GM06990 (cell line): ENCODE data around the gene CCL8.

Source experiments
- DNase-seq: peaks from one replicate; pipeline ENCODE4 v3.0.0-alpha.2; 2011; ENCODE audit not compliant: insufficient read length; ENCODE audit errors: extremely low read depth
- H3K27me3 ChIP-seq: replicated peaks from 2 replicates; pipeline ENCODE4 v1.6.0; 2011; ENCODE audit warnings: low read length; ENCODE audit not compliant: control insufficient read depth, insufficient read depth
- H3K36me3 ChIP-seq: 2 replicates; pipeline ENCODE4 v1.5.1; 2011; ENCODE audit warnings: low read length; ENCODE audit not compliant: control insufficient read depth, insufficient read depth
- H3K4me3 ChIP-seq: replicated peaks from 2 replicates; pipeline ENCODE4 v1.5.1; 2011; ENCODE audit warnings: low read depth, mild to moderate bottlenecking, control low read depth, low read length
- CTCF ChIP-seq: IDR thresholded peaks from 2 replicates; pipeline ENCODE4 v1.5.1; 2011; ENCODE audit warnings: low read length, control low read depth, mild to moderate bottlenecking, inconsistent platforms; ENCODE audit not compliant: insufficient read depth, poor library complexity, severe bottlenecking

CCL8 gene

GRCh38 chr17:34305061-34305460 lies 14.2 kb upstream of the CCL8 start:
- Histone ChIP-seq H3K4me3 (no peak overlapping the region), H3K36me3 (no peaks in the 10 kb centered on the region), H3K27me3 (no peaks in the 10 kb centered on the region; the same call in 1 of the 2 replicates)
- no peak for TF ChIP-seq CTCF
- DNase-seq, result no peak

DNA sequence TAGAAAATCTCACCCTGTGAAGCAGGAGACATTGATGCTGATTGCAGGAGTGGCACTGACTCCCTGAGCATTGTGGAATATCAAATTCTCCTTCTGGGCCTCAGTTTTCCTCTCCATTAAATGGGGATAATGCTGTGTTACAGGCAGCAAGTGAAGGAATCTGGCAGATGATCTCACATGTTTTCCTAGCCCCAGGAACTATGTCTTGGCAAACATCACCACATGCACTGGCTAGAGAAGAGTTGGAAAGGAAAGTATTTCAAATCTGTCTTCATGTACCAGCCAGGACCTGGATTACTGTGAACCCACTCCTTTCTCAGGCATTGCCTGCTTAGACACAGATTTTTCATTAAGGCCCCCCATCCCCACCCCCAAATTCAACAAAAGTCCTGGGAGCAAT lies 13.6 kb upstream of the CCL8 start:
- no peaks in the 10 kb centered on the region; the same call in 1 of the 2 replicates for H3K27me3 ChIP-seq

DNA sequence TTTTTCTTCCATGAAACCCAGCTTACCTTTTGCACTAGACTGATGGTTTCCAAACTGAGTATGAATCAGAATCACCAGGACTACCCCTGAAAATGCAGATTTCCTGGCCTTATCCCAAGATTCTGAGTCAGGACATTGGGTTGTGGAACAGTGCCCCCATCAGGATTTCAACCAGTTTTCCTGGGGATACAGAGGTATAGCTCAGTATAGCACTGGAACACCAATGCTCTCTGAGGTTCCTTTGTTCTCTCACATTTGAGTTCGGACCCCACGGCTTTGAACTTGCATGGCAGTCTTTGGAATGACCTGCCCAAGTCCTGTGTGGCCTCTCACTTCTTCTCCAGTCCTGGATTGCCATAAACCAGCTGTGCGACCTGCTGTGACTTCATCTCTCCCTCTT lies 12.8 kb upstream of the CCL8 start:
- no peak for DNase-seq
- Histone ChIP-seq H3K4me3 (no peak overlapping the region), H3K36me3 (no peaks in the 10 kb centered on the region), H3K27me3 (no peaks in the 10 kb centered on the region; the same call in 1 of the 2 replicates)
- TF ChIP-seq CTCF, result no peak

More for the DNA sequence above, 13.6 kb upstream of the CCL8 start:
- no peak for DNase-seq
- no peak overlapping the region for H3K4me3 ChIP-seq
- TF ChIP-seq CTCF, result no peak
- no peaks in the 10 kb centered on the region for H3K36me3 ChIP-seq

DNA sequence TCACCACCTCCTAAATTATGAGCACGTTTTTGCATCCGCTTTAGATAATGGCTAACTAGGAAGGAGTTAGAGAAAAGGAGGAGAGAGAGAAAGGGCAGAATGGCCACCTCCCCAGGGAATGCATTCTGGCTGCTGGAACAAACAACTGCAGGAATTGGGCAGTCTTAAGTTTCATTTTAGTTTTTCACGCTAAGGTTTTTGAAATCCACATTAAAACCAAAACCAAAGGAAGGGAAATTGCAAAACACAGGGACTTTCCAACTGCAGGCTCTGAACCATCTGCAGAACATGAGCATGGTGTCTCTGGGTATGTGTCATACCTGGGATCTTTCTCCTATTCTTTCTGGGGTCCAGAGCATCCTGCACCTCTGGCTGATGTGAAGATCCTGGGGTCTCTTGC lies 12.1 kb upstream of the CCL8 start:
- Histone ChIP-seq H3K4me3 (no peak overlapping the region), H3K36me3 (no peaks in the 10 kb centered on the region), H3K27me3 (no peaks in the 10 kb centered on the region; the same call in 1 of the 2 replicates)
- no peak for TF ChIP-seq CTCF
- DNase-seq, result peak; percentile 10

DNA sequence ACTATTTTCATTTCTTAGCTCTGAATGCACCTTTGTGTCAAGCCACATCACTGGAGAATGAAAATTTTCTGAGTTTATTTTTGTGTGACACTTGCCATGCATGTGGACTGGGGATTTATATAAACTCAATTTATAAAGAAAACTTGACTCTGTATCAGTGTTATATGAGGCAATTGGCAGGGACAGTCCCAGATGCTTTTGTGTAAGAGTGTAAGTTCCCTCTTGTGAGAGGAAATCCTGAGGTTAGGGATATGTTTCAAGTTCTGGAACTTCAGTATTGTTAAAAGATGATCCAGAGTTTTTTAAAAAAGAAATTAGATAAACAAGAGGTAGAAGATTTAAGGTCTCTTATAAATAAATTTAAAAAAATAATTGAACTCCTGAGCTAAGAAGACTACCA lies 10.9 kb upstream of the CCL8 start:
- no peaks in the 10 kb centered on the region for H3K36me3 ChIP-seq
- no peak for TF ChIP-seq CTCF
- H3K27me3 ChIP-seq, result no peaks in the 10 kb centered on the region; the same call in 1 of the 2 replicates
- no peak overlapping the region for H3K4me3 ChIP-seq
- DNase-seq, result no peak

DNA sequence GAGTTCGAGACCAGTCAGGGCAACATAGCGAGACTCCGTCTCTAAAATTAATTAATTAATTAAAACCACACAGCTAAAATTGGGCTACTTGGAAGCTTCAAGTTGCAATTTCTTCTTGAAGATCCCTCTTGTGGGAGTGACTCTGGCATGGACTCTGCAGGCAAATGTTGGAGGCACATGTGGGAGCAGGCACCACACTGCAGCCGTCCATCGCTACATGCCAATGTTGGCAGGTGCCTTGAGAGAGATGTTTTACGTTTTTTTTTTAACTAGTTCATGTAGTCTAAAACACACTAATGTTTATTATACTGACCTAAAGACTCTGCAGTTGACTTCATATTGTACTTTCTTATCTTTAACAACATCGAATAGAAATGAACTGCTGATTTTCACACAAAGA lies 7.9 kb upstream of the CCL8 start:
- Histone ChIP-seq H3K36me3 (no peaks in the 10 kb centered on the region), H3K27me3 (no peaks in the 10 kb centered on the region; the same call in 1 of the 2 replicates), H3K4me3 (no peak overlapping the region)
- TF ChIP-seq CTCF, result no peak
- no peak for DNase-seq
